CD4-positive, alpha-beta T cell treated with Interleukin-6 at 100 ng/mL for 8 hours (primary cell): ENCODE results near the gene PRCC.

Experiments
- DNase-seq: peaks from one replicate; pipeline ENCODE4 v3.0.0-alpha.2; 2020; ENCODE audit warnings: mixed read lengths, low spot score

Gene PRCC

DNA sequence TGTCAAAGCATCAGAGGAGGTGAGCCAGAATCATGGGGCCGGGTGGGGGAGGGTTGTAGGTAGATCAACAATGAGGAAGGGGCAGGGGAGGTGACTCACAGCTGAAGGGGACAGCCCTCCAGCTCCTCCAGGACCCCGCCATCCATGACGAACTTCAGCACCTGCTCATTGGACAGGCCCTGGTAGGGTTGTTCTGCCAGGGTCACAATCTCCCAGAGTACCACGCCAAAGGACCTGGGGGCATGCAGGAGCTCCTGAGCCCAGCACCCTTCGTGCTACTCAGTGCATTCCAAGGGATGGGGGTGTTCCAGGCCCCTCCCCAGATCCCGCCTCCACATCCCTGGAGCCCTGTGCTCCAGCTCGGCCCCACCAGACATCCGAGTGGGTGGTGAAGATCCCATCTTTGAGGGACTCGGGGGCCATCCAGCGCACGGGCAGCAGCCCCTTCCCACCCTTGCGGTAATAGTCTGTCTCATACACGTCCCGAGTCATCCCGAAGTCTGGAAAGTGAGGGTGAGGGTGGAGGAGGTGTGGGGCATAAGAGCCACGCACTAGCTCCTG lies 74.0 kb downstream of the PRCC start:
- no peak for DNase-seq

DNA sequence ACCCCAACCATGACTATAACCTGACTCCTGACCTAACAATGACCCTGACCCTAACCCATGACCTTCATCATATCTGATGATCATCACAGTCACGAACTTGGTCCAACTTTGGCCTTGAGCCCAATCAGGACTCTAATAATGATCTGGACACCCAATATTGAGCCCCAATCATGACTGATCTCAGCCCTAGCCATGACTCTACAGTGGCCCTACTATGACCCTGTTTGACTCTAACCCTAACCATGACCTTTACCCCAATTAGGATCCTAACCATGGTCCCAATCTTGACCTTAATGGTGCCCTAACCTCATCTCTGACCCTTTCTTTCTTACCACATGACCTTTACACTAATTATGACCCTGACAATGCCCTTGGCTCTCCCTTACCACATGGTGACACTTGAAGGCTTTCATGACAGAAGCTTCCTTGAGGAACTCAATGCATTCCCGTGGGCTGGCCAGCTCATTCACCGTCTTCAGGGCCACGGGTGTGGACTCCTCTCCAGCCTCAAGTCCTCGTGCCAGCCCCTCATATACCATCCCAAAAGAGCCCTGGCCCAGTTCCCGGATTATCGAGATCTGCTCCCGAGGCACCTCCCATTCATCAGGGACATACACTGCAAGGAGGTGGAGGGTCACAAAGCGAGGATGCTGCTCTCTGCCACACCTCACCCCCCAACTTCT lies 75.4 kb downstream of the PRCC start:
- DNase-seq: no peak

DNA sequence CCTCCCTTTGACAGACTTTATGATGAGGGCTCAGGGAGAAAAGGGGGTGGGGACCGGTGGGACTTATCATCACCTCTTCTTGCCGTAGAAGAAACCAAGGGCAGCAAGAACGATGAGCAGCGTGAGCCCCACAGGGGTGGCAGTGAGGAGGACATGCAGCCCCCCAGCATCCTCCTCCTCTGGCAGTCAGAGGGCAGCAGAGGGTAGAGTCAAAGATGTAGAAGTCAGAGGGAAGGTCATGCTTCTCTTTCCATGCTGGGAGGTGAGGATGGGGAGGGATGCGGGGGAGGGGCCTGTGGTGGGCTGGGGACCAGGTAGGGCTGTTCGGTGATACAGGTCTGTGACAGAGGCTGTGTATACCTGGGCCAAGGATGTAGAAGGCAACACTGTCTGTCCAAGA lies 76.8 kb downstream of the PRCC start:
- DNase-seq: no peak

DNA sequence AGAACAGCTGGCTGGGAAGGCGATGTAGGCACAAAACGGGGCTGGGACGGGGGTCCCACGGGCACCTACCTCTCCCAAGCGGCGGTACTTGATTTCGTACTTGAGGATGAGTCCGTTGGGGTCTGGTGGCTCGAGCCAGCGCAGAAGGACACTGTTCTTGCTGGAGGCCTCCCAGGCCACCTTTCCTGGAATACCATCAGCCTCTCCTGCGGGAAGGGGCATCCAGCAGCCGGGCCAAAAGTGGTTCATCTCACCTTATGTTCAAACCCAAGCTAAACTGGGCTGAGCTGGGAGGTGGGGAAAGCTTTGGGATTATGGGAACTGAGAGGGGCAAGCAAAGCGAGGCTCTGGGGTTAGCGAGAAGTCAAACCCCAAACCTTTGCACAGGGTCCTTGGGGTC lies 77.3 kb downstream of the PRCC start:
- DNase-seq: no peak

DNA sequence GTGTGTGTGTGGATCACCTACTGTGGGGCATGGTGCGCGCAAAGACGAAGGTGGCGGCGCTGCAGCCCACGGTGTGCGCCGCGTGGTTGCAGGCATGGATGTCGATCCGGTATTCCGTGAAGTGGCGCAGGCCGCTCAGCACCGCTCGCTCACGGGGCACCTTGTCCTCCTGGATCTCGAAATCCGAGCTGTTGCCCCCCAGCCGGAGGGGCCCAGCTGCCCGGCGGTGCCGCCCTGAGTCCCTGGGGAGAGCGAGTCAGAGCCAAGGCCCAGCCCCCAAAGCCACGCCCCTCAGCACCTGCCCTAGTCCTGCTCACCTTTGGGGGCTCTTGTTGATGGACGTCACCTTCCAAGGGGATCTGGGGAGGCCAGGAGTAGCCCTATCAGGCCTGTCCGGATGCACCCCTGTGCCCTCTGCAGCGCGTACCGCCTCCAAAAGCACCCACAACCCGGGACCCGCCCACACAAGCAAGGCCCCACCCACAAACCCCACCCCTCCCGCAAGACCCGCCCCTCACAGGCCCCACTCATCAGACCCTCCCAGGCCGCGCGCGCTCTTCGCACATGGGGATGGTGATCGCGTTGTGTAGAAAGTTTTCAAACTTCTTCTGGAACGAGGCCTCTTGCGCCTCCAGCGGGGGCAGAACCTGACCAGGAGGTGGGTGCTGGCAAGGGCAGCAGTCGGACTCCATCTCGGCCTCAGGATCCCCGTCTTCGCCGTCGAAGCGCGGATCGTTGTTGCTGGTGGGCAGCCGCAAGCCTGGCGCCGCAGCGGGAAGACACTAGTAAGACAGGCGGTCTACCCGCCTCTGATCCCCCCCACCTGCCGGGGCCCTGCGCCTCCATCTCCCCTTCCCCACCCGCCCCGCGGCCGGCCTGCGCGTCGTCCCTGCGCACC lies 78.0 kb downstream of the PRCC start:
- DNase-seq: peak; percentile 22

DNA sequence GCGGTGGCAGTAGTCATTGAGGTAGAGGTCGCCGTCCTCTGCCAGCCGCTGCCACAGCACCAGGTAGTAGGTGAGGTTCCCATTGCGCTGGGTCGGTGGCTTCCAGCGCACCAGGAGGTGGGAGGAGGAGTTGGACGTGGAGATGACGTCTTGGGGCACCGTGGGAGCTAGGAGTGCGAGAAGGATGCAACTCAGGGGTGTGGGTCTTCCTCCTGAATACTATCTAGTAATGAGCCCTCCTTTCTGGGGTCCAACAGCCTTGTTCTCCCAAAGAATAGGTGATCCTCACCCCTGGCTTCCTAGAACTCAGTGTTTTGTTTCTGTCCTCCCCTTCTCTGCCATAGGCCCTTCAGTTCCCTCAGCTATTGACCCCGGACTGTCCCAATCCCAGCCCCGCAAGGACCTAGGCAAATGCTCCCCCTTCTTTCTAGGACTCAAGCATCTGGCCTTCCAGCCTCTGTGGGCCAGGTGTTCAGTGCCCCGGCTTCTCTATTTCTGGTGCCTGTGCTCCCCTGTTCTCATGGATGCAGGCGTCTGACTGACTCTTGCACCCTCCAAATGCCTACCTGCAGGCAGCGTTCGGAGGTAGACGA lies 78.7 kb downstream of the PRCC start:
- no peak for DNase-seq

DNA sequence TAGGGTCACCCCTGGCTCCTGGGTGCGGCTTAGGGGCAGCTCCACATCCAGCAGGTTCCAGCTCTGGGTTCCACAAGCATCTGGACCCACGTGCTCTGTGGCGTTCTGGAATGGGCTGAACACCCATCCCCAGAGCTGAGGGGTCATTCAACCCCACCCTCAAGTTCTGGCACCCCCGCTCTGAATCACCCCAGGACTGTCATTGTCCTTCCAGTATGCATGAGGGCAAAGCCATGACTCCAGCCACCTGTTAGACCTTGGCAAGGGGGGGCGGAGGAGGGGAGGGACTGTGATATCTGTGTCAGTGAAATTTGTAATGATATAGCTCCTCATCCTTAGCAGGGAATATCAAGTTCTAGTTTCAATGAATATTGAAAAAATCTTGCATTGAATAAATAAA lies 79.3 kb downstream of the PRCC start:
- DNase-seq: no peak

DNA sequence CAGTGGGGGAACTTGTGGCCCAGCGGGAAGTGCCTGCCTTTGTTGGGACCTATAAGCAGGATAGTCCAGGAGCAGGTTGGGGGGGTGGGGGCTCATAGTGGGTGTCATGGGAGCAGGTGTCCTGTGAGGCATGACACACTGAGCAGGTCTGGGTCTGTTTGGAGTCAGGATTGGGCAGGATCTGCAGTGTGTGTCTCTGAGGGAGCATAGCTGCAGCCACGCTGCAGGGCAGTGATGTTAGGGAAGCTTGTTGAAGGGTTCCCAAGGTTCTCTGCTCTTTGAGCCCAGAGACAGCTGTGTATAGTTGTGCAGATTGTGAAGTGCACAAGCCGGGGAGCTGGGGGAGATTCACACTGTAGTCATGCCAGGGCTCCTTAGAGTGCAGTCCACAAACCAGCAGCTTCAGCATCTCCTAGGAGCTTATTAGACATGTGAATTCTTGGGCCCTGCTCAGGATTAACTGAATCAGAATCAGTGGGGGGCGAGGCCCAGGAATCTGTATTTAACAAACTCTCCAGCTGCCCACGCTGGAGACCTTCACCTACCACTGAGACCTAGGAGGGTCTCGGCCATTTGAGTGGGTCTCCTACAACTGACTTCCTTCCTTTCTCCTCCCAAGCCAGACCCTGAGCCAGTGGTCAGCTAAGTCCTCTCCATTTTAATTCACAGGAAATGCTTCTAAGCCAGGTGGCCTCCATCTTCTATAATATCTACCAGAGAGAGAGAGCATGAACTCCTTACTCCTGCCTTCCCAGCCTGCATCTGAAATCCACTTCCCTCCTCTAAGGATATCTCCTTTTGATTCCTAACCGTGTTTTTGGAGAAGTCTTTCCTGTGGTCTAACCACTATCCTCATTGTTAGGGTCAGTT lies 80.5 kb downstream of the PRCC start:
- no peak for DNase-seq

DNA sequence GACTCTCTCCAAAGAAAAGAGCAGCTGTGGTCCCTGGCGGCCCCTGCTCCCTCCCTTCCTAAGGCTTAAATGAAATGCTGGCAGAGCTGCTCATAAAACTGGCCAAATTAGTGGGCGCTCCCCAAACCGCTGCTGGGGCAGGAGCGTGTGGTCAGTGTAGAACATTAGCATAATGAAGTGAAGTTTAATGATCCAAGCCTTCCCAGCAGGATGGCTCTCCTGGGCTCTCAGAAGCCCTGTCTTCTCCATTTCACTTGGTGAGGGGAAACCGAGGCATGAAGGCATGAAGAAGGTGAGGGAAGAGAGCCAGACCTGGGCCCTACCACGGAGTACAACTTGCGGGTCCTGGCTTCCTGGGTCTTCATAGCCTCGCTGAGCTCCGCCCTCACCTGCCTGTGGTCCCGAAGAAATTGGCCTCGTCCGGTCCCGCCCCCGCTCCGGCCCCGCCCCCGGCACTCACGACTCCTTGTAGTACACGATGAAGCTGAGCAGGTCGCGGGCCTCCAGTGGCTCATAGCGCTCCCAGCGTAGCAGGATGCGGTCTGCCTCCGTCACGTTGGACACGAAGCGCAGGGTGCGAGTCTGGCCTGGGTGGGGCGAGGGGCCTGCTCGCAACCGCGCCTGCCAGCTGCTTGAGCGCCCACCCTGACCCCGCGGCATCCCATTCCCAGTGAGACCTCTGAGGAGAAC lies 81.3 kb downstream of the PRCC start:
- DNase-seq: peak; percentile 84

DNA sequence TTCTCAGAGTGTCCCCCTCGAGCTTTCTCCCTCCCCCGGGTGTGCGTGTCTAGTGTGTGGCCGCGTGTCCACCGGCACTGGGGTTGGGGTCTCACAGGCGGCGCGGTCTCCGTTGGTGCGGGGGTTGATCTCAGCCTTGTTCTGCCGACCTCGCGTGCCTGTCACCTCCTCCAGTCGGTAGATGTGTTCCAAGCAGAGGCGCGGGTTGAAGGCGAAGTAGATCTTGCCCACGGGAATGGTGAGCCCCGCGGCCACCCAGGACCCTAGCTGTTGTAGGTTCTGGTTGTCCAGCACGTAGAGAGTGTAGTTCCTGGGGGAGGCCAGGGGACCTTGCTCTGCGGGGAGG lies 81.8 kb downstream of the PRCC start:
- no peak for DNase-seq
